Dedifferentiated amniotic fluid mesenchymal stem cell (primary cell): Measurements from ENCODE around the gene WDR18.
A peak's percentile ranks its signal among the peaks of the same experiment; 100 is the strongest.

Experiments used
- DNase-seq: peaks from one replicate; pipeline ENCODE4 v3.0.0-alpha.2; 2016; ENCODE audit errors: extremely low spot score

Gene WDR18

DNA sequence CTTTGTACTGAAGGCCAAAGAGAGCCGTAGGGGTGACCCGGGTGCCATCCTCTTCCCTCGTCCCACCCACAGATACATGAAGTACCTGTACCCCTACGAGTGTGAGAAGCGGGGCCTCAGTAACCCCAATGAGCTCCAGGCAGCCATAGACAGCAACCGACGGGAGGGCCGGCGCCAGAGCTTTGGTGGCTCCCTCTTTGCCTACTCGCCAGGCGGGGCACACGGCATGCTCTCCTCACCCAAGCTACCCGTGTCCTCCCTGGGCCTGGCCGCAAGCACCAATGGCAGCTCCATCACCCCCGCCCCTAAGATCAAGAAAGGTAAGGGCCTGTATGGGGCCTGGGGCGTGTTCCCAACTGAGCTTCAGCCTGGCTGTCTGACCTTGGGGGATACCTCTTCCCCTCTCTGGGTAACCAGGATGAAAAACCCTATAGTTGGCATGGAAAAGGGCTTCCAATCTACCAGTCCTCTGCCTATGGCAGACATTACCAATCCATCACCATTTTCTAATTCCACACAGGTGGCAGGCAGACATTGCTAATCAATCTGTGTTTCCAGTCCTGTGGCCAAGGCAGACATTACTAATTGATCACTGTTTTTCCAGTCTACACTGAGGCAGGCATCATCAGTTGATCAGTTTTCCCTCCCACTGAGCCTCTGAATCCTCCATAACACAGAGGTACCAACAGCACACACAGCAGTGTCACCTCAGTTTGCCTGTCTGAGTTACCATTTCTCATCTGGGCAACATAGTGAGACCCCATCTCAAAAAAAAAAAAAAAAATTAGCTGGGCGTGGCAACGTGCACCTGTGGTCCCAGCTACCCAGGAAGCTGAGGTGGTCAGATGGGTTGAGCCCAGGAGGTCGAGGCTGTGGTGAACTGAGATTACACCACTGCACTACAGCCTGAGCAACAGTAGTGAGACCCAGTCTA, 19.1 kb upstream of the WDR18 start:
- no peak for DNase-seq

DNA sequence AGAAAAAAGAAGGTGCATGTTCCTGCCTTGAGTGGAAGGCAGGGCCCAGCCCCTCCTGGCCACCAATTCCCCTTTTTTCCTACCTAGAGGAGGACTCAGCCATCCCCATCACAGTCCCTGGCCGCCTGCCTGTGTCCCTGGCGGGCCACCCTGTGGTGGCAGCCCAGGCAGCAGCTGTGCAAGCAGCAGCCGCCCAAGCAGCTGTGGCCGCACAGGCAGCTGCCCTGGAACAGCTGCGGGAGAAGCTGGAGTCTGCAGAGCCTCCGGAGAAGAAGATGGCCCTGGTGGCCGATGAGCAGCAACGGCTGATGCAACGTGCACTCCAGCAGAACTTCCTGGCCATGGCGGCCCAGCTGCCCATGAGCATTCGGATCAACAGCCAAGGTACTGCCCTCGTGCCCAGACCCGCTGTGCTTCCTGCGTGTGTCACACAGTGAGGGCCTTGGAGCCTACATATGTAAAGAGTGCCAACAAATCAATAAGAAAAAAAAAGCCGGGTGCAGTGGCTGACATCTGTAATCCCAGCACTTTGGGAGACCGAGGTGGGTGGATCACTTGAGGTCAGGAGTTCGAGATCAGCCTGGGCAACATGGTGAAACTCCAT, 17.6 kb upstream of the WDR18 start:
- no peak for DNase-seq

DNA sequence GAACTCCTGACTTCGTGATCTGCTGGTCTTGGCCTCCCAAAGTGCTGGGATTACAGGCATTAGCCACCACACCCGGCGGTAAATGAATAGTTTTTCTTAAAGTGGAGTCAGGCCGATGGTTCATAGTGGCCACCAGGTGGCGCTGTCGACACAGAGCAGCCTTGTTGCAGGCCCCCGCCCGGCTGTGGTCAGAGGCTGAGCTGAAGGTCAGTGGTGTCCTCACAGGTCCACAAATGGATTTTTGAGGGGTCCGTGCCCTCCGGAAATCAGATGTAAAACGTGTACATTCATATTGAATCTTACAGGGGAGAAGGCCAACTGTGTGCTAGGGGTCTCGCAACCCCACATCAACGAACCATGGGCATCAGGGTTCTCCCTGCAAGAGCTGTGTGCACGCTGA, 13.4 kb upstream of the WDR18 start:
- no peak for DNase-seq

DNA sequence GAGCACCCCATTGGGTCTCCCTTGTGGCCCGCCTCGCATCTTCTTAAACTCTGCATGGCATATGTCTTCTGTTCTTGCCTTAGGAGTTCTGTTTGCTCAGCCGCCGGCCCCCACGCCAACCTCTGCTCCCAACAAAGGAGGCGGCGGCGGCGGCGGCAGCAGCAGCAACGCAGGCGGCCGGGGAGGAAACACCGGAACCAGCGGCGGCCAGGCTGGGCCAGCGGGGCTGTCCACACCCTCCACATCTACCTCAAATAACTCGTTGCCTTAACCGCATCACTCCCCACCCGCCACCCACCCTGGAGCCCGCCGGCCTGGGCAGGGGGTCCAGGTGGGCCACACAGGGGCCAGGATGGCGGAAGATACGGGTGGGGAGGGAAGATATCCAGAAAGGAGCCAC, 12.3 kb upstream of the WDR18 start:
- no peak for DNase-seq

DNA sequence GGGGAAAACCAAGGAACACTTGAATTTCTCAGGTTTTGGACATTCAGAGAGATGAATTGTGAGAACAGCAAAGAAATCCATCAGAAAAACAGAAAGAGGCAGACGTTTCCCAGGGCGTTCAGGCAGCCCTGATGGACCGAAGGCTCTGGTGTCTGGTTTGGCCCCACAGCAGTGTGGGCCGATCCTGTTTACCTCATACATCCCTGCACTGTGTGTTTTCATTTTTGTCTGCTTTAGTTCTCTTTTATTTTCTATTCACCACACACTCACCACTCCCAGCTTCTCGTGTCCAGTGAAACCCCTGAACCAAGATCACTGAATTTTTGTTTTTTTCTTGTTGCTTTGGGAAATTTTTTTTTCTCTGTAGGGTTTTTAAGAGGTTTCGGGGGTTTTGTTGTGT, 11.9 kb upstream of the WDR18 start:
- no peak for DNase-seq

DNA sequence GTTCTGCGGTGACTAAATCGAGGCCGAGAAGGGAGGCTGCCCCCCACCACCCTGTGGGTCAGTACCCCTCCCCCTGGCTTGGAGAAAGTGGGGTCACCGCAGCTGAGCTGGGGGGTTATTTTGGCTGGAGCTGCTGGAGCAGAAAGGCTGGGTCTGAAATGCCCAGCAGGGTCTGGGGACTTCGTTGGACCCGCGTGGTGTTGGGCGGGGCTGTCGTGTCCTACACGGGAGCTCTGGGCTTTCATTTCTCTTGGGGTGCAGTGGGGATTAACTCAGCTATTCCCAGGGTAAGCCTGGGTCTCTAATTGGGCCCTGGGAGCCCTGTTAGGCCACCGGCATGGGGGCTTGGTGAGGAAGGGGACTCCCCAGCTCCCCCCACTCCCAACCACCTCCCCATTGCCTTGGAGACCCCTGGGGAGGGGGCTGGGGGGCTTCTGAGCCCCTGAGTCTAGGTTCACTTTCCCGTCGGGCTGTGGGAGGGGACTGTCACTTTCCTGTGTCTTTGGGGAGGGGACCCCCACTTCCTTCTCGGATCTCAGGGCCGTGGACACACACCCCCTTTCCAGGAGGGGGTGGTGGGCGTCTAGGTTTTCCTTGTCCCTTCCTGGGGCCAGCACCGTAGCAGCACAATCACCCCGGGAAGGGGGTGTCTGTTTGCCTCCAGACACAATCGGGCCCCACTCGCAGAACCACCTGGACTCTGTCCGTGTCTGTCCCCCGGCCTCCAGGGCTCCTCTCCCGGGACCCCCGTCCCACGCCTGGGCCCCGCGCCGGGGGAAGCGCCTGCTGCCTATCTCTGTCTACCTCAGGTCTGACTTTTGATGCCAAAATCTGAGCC, 10.2 kb upstream of the WDR18 start:
- no peak for DNase-seq

DNA sequence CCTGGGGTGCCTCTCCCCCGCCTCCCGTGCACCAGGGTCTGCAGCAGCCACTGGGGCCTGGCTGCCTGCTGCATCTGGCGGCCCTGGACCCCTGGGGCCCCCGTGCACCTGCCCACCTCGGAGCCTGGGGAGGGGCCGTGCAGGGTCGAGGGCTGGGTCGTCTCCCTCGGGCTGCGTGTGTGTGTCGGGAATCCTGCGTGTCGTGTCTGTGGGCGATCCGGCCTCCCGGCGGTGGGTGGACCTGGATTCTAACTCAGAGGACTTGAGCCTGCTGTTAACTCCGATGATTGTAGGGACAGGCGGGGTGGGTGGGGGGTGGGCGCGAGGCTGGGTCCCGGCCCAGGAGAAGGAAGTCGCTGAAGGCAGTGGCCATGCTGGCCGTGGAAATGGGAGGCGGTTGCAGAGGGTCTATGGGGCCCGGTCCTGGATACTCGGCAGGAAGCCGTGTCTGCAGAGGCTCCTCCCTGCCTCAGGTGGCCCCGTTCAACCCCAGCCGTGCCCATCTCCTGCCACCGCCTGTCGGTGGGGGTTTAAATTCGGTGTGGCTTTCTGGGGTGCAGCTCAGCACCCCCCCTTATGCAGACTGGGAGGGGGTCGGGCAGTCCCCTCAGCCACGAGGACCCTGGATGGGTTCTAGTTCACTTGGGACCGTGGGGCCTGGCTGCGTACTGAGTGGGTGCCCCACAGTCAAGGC, 9.4 kb upstream of the WDR18 start:
- no peak for DNase-seq

DNA sequence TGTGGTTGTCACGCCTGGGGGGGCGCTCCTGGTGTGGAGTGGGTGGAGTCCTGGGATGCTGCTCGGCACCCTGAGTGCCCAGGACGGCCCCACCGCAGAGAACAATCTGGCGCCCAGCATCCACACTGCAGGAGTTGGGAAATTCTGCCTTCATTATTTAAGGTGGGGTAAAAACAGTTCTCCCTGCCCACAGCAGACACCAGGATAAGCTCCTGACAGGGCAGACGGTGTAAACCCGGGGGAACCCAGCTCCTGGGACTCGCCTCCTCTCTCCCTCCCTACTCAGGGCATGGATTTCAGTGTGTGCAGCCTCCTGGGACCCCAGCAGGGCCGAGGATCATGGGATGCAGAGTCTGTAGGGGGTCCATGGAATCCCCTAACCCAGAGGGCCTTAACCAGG, 7.7 kb upstream of the WDR18 start:
- DNase-seq = no peak

DNA sequence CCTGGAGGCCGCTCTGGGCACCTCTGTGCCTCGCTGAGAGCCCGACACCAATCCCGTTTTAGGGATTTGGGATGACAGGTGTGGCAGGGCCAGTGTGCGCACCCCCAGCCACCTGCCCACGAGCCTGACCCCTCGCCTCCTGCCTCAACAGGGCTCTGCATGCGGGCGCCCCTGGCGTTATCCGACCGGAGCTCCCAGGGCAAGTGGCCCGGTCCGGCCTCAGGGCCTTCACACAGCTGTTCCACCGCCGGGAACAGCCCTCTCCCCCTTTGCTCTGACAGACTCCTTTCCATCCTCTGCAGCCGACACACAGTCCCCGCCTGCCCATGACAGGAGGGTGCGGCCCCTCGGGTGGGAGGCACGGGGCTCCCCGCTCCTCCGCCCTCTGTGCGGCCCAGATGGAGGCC, 7.1 kb upstream of the WDR18 start:
- DNase-seq = no peak

DNA sequence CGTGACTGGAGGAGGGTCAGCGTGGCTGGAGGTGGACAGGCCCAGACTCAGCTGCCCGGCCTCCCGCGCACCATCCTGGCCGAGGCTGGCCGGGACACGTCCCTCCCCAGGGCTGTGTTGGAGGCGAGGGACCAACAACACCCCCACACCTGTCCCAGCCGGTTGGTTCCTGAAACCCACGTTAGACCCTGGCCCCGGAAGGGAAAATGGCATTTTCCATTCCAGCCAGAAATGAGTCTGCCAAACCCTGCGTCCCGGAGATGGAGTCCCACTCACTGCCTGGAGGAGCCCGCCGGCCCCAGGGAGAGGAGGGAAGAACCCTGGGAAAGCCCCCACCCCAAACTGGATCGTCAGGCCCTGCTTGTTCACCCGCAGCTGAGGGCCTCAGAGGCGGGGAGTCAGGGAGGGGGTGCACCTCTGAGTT, 4.8 kb upstream of the WDR18 start:
- no peak for DNase-seq

DNA sequence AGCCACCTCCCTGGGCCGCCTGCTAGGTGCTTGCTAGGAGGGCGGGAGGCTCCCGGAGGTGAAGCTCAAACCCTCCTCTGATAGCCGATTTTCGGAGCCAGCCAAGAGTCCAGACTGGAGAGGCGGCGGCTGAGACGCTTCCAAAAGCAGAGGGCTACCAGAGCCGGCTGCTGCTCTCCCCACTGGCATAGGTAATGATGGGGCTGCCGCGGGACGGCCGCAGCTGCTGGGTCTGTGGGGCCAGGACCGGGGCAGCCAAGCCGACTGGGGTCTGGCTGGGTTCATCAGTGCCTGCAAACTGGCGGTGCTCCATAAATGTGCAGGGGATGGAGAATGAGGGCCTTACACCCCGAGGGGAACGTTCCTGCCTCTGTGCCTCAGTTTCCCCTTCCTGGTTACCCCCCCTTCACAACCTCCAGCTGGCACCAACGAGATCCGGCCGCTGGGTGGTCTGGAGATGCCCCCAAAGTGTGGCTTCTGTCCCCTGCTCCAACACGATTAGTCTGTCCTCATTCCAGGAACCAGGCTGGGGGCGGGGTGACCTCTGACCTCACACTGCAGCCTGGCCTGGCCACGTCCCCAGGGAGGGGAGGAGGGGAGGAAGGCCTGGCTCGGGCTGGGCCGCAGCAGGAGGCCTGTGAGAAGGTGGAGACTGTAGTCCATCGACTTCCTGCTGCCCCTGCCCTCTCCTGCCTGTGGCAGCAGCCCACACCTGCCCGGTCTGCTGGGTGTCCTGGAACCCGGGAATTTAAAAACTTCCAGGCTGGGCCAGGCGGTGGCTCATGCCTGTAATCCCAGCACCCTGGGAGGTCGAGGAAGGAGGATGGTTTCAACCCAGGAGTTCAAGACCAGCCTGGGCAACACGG, 3.8 kb upstream of the WDR18 start:
- no peak for DNase-seq

DNA sequence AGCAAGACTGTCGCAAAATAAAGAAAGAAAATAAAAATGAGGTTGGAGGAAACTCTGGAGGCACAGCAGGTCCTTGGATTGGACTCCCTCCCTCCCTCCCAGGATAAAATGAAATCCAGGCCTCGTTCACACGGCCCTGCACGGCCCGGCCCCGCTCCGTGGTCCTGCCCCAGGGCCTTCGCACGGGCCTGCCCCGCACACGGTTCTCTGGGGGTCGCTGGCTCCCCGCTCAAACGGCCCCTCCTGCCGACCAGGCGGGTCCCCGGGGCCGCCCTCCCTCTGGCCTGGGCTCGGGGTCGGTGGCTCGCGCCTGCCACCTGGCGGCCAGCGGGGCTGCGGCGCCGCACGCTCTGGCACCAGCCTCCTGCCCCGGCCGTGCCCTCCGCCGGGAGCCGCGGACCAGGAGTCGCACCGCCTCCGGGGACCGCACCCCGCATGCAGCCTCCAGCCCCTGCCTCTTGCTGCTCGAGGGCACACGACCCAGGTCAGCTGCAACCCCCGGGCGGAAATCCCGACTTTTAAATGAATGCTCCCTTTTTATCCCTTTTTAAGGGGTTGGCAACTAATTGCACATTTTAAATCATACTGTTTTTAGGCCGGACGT, 1.5 kb upstream of the WDR18 start:
- DNase-seq = peak; percentile 17

DNA sequence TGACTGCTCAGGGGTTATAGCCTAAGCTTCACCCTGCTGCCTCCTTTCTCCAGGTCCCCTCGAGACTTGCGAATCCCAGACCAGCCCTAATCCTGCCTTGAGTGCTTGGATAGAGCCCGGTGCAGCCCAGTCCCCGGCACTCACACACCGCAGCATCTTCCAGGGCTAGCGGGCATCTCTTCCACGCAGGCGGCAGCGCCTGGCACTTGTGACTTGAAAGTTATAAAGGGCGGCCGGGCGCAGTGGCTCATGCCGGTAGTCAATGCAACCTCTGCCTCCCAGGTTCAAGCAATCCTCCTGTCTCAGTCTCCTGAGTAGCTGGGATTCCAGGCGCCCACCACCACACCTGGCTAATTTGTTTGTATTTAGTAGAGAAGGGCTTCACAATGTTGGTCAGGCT, 1.9 kb downstream of the WDR18 start:
- no peak for DNase-seq

DNA sequence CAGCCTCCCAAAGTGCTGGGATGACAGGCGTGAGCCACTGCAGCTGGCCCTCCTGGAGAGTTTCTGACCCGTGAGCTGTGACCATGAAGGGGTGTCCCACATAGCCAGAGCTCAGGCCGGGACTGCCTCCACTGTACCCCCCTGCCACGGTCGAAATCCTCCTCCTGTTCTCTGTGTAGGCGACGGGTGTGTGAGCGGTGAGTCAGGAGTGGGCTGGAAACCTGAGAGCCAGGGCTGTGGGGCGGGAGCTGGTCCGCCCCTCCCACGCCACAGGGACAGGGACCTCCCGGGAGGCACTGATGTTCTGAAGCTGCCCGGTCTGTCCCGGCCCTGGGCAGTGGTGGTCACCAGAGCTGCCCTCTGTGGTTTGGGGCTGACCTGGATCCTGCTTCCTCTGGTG, 3.9 kb downstream of the WDR18 start:
- DNase-seq = no peak

DNA sequence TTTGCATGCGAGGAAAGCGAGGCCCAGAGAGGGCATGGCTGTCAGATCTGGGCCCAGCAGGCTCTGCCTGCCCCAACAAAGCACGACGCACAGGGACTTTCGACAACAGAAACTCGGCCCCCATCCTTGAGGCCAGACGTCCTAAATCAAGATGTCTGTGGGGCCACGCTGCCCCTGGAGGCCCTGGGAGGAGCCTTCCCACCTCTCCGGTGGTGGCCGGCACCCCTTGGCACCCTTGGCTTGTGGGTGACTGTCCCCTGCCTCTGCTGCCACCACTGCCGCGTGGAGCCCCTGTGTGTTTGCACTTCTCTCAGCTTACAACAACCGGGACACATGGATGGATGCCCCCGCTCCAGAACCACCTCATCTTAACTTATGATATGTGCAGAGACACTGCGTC, 4.4 kb downstream of the WDR18 start:
- no peak for DNase-seq

DNA sequence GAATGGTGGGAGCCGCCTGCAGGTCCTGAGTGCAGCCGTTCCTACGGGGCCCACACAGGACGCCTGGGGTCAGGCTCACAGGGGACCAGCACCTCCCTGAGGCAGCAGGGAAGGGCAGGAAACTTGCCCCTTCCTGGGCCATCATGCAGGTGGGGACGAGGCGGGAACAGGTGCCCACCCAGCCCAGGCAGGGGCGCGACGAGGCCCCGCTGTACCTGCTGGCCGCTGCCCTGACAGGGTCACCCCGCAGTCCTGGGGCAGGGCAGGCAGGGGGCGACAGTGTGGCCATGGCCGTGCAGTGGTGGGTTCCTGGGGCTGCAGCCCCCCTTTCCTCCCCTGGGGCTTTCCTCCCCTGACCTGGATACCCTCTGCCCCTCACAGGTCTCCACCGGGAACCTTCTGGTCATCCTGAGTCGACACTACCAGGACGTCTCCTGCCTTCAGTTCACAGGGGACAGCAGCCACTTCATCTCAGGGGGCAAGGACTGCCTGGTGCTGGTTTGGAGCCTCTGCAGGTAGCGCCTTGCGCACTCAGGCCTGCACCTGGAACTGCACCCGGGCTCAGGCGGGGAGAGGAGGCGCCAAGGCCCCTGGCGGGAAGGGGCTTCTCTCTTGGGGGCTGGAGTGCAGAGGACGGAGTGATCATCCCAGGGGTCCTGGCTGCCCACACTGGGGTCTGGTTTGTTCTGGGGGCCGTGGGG, 5.4 kb downstream of the WDR18 start:
- DNase-seq = no peak

DNA sequence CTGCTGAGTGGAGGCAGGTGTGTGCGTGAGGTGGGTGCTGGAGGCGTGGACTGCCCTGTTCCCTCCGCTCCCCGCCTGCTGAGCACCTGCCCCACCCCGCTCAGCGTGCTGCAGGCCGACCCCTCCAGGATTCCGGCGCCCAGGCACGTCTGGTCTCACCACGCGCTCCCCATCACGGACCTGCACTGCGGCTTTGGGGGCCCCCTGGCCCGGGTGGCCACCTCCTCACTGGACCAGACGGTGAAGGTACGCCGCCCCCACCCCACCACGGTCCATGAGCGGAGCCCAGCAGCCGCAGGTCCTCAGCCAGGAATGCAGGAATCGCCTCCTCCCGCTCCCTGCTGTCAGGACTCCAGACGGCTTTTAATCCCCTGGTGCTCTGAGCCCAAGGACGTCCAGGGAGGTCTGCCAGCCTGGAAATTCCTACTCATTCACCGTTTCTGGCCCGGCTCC, 6.0 kb downstream of the WDR18 start:
- DNase-seq = no peak

DNA sequence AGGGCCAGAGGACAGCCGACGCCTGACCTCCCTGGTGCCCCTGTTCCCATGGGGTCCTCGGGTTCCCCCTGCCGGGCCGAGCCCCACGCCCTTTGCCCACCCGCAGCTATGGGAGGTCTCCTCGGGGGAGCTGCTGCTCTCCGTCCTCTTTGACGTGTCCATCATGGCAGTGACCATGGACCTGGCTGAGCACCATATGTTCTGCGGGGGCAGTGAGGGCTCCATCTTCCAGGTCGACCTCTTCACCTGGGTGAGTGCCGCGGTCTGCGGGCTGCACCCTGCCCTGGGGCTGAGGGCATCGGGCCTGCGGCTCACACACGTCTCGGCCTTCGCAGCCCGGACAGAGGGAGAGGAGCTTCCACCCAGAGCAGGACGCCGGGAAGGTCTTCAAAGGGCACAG, 6.6 kb downstream of the WDR18 start:
- DNase-seq = no peak

DNA sequence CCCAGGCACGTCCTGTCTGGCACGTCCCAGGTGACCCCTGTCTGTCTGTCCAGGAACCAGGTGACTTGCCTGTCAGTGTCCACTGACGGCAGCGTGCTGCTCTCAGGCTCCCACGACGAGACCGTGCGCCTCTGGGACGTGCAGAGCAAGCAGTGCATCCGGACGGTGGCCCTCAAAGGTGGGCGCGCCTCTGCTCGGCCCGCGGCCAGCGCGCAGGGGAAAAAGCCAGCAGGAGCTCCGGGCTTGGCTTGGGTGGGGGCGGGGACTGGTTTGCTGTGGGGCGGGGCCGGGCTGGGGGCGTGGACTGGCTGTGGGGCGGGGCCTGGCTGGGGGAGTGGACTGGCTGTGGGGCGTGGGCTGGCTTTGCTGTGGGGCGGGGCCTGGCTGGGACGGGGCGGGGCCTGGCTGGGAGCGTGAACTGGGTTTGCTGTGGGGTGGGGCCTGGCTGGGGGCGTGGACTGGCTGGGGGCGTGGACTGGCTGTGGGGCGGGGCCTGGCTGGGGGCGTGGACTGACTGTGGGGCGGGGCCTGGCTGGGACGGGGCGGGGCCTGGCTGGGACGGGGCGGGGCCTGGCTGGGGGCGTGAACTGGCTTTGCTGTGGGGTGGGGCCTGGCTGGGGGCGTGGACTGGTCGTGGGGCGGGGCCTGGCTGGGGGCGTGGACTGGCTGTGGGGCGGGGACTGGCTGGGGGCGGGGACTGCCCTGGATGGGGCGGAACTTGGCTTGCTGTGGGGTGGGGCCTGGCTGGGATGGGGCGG, 7.2 kb downstream of the WDR18 start:
- DNase-seq = no peak
